ENCODE measurements around the gene KIF11. TPM values are rescaled to one million over a fixed set of nuclear protein-coding genes. Genes with fewer than 3 reads are reported as not detected.

KIF11 gene
- total and polyA plus RNA-seq, 2 of the 13 experiments (the other 11 are each of a cell fraction or from before 2014, with no cell fraction given), result 8.7 to 38.4 TPM

GRCh38 chr10:92689663-92690210 lies 96.8 kb downstream of the KIF11 start, which contains the start of gene HHEX (continued):
- TF ChIP-seq RXRB (CRISPR knock-in tag; IDR thresholded peaks at IDR 0.05; ENCODE audit: borderline replicate concordance), result 0 out of 2 replicates have a peak, but pooled peaks have one; percentile 16
- no peak for TF ChIP-seq IRF1 (CRISPR knock-in tag; IDR thresholded peaks at IDR 0.05; ENCODE audit: low read depth)
- TF ChIP-seq, protein P1, sequence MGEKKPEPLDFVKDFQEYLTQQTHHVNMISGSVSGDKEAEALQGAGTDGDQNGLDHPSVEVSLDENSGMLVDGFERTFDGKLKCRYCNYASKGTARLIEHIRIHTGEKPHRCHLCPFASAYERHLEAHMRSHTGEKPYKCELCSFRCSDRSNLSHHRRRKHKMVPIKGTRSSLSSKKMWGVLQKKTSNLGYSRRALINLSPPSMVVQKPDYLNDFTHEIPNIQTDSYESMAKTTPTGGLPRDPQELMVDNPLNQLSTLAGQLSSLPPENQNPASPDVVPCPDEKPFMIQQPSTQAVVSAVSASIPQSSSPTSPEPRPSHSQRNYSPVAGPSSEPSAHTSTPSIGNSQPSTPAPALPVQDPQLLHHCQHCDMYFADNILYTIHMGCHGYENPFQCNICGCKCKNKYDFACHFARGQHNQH (CRISPR knock-in tag; IDR thresholded peaks at IDR 0.05), result no peak
- peak; percentile 96; the same call in 1 of the 2 replicates for TF ChIP-seq ZNF777 (CRISPR knock-in tag; IDR thresholded peaks at IDR 0.05)
- 0 out of 2 replicates have a peak, but pooled peaks have one; percentile 14 for TF ChIP-seq MTERF4 (CRISPR knock-in tag; IDR thresholded peaks at IDR 0.05)
- TF ChIP-seq ZXDC (CRISPR knock-in tag; IDR thresholded peaks at IDR 0.05), result no peak
- TF ChIP-seq ZNF142 (CRISPR knock-in tag; IDR thresholded peaks at IDR 0.05), result no peak
- TF ChIP-seq TMF1 (CRISPR knock-in tag; IDR thresholded peaks at IDR 0.05; ENCODE audit: low read depth), result no peak; the same call in 1 of the 2 replicates
- no peak for TF ChIP-seq RFX1 (IDR thresholded peaks at IDR 0.05)
- 0 out of 2 replicates have a peak, but pooled peaks have one; percentile 18 for TF ChIP-seq E2F1 (CRISPR knock-in tag; IDR thresholded peaks at IDR 0.05)
- TF ChIP-seq, protein P2, sequence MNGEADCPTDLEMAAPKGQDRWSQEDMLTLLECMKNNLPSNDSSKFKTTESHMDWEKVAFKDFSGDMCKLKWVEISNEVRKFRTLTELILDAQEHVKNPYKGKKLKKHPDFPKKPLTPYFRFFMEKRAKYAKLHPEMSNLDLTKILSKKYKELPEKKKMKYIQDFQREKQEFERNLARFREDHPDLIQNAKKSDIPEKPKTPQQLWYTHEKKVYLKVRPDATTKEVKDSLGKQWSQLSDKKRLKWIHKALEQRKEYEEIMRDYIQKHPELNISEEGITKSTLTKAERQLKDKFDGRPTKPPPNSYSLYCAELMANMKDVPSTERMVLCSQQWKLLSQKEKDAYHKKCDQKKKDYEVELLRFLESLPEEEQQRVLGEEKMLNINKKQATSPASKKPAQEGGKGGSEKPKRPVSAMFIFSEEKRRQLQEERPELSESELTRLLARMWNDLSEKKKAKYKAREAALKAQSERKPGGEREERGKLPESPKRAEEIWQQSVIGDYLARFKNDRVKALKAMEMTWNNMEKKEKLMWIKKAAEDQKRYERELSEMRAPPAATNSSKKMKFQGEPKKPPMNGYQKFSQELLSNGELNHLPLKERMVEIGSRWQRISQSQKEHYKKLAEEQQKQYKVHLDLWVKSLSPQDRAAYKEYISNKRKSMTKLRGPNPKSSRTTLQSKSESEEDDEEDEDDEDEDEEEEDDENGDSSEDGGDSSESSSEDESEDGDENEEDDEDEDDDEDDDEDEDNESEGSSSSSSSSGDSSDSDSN (CRISPR knock-in tag; IDR thresholded peaks at IDR 0.05), result peak; percentile 33; the same call in 1 of the 2 replicates
- TF ChIP-seq CEBPB (IDR thresholded peaks at IDR 0.05; ENCODE audit: borderline replicate concordance, low read depth, low read length), result no peak
- no peak for TF ChIP-seq MATR3 (CRISPR knock-in tag; IDR thresholded peaks at IDR 0.05)

All from HepG2 (cell line).